Measurements from ENCODE around the gene REEP3. TPM values are rescaled to one million over a fixed set of nuclear protein-coding genes. Genes with fewer than 3 reads are reported as not detected.
A peak's percentile ranks its signal among the peaks of the same experiment; 100 is the strongest.

The REEP3 gene
- total and polyA plus RNA-seq, 8 donors: 7.3 to 90.4 (median 30.3) TPM

DNA sequence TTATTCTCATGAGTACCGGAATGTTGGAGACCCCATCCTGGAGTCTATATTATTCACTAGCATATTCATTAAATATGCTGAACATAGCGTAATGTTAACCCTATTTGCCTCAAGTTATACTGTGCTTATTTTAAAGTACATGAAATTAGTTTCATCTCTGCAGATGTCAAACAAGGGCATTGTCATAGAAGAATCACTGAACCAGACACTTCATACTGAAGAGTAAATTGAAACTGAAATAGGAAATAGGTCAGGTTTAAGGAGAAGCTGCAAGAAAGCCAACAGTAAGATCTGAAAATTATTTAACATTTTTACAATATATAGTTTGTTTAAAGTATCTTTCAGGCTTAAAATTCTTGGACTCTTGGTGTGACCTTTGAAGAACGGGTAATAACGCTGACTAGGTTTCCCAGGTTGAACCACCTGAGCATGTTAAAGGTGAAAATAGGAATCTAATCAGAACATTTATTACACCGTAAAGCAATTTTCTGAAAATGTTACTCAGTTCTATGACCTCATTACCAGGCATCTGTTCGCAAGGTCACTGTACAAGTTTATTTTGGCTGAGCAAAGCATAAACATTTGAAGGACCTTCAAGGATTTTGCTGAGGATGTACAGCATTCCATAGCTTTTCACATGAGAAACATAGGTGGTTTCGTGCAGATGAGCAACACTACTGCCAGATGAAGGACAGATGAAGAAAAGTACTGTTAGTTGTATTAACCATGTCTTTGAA, 82.7 kb downstream of the REEP3 start:
- no peak for DNase-seq
- Histone ChIP-seq H3K4me1 (no peaks in the 10 kb centered on the region), H3K9me3 (no peaks in the 10 kb centered on the region), H3K27ac (no peak overlapping the region), H3K36me3 (peaks cover 0 to 21% (median 16%) of the 10 kb centered on the region in 4 donors), H3K27me3 (no peaks in the 10 kb centered on the region), H3K4me3 (no peak overlapping the region)
- intact Hi-C loops (cut with DNase I; ENCODE audit: low total_unique reads): no loop called here
- no peak for TF ChIP-seq EP300 (IDR thresholded peaks at IDR 0.05)
- no peak for TF ChIP-seq POLR2A (IDR thresholded peaks at IDR 0.05)
- TF ChIP-seq POLR2AphosphoS5 (IDR thresholded peaks at IDR 0.05): no peak
- no peak for TF ChIP-seq CTCF (IDR thresholded peaks at IDR 0.05)
- 79 to 84% (median 81%) methylated on average over 7 of the region's 7 CpGs for WGBS, 5 donors

- Histone ChIP-seq H3K4me3 (no peak overlapping the region), H3K27me3 (no peaks in the 10 kb centered on the region), H3K4me1 (no peaks in the 10 kb centered on the region), H3K36me3 (peaks cover 0 to 19% (median 11%) of the 10 kb centered on the region in 4 donors), H3K9me3 (no peaks in the 10 kb centered on the region), H3K27ac (no peak overlapping the region)
- intact Hi-C loops (cut with DNase I; ENCODE audit: low total_unique reads): no loop called here
- TF ChIP-seq EP300 (IDR thresholded peaks at IDR 0.05) (no peak), CTCF (IDR thresholded peaks at IDR 0.05) (no peak), POLR2A (IDR thresholded peaks at IDR 0.05) (no peak), POLR2AphosphoS5 (IDR thresholded peaks at IDR 0.05) (no peak)
- peak in 1 of 2 donors; percentile 50 for DNase-seq
- WGBS, 5 donors: 65 to 76% (median 74%) methylated on average over 3 of the region's 3 CpGs
Observed at GRCh38 chr10:63605197-63605967, 84.2 kb downstream of the REEP3 start.

DNA sequence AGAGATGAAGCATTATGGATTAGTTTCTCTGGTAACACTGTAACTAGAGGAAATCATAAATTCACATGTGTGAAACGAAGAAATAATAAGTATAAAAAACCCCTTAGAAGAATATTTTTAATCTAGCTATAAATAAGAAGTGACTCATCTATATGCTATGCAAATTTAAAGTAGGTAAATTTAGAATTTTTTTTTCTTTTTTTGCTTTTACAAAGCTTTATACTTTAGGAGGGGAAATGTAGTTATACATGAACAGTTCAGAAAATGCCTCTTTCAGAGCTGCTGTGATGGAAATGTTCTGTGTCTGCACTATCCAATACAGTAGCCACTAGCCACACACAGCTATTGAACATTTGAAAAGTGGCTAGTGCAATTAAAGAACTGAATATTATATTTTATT, 87.3 kb downstream of the REEP3 start:
- no peak for TF ChIP-seq EP300 (IDR thresholded peaks at IDR 0.05)
- no peak for TF ChIP-seq POLR2AphosphoS5 (IDR thresholded peaks at IDR 0.05)
- WGBS, 5 donors: 89 to 100% (median 96%) methylated on average over 1 of the region's 1 CpG
- Histone ChIP-seq H3K9me3 (no peaks in the 10 kb centered on the region), H3K27ac (no peak overlapping the region), H3K4me3 (no peak overlapping the region), H3K27me3 (no peaks in the 10 kb centered on the region), H3K4me1 (peaks cover 0 to 5% (median 0%) of the 10 kb centered on the region in 4 donors), H3K36me3 (peaks cover 0 to 12% (median 6%) of the 10 kb centered on the region in 4 donors)
- no peak for DNase-seq
- intact Hi-C loops (cut with DNase I; ENCODE audit: low total_unique reads): no loop called here

DNA sequence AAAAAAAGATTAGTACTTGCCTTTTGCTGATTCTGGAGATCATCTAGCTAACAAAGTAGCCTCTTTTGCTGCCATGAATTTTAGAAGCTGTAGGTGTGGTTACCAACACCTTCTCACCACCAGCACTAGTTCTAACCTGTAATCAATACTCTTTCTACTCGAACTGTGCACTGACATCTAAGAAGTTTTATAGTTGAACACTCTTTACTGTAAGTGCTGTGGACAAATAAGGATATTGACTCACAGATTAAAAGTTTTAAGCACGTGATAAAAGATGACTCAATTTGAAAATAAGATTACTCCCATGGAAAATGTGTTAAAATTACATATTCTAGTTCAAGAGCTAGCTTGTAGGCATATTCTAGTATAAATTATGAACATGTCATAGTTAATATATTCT, 89.9 kb downstream of the REEP3 start:
- no peak for TF ChIP-seq CTCF (IDR thresholded peaks at IDR 0.05)
- TF ChIP-seq POLR2AphosphoS5 (IDR thresholded peaks at IDR 0.05): no peak
- TF ChIP-seq POLR2A (IDR thresholded peaks at IDR 0.05): no peak
- TF ChIP-seq EP300 (IDR thresholded peaks at IDR 0.05): no peak
- intact Hi-C loops (cut with DNase I; ENCODE audit: low total_unique reads): no loop called here
- H3K27ac ChIP-seq: no peak overlapping the region
- H3K27me3 ChIP-seq: no peaks in the 10 kb centered on the region
- peaks cover 5 to 19% (median 9%) of the 10 kb centered on the region in 4 donors for H3K36me3 ChIP-seq
- no peaks in the 10 kb centered on the region for H3K9me3 ChIP-seq
- WGBS, 5 donors: 23 to 46% (median 34%) methylated on average over 2 of the region's 2 CpGs
- H3K4me3 ChIP-seq: no peak overlapping the region
- DNase-seq: no peak
- peaks cover 0 to 10% (median 2%) of the 10 kb centered on the region in 4 donors for H3K4me1 ChIP-seq
